ENCODE results near the gene CPNE2. TPM values are rescaled to one million over a fixed set of nuclear protein-coding genes. Genes with fewer than 3 reads are reported as not detected.

CPNE2 gene
- total and polyA plus RNA-seq, 4 donors, result 6.8 to 14.6 (median 11.0) TPM

DNA sequence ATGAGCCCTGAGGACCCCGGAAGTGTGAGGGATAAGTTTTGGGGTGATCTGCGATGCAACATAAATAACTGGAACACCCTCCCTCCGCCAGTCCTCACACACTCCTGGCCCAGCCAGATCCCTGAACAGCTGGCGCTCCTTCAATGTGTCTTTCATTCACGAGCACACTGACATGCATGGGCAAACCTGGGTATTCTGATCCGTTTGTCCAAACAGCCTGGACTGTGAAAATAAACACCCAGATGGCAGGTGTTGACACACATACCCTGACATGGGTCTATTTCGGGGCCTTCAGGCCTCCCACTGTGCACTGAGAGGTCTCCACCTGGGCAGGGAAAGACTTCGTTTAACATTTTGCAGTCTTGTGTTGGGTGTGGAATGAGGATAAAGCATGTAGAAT lies 3.0 kb upstream of the CPNE2 start:
- Histone ChIP-seq H3K27me3 (ENCODE audit: control insufficient read depth in 4 of 4, insufficient read depth in 4 of 4, low read length in 3 of 4) (no peaks in the 10 kb centered on the region), H3K9ac (ENCODE audit: low read depth in 1 of 2, low read length in 2 of 2) (no peak overlapping the region), H3K4me3 (ENCODE audit: low read depth in 1 of 3, low read length in 3 of 3) (no peak overlapping the region), H3K4me1 (ENCODE audit: control insufficient read depth in 4 of 4, insufficient read depth in 4 of 4, low read length in 3 of 4) (peaks cover 6 to 19% (median 12%) of the 10 kb centered on the region in 4 donors), H3K9me3 (ENCODE audit: control insufficient read depth in 4 of 4, low read length in 3 of 4) (no peaks in the 10 kb centered on the region), H3K36me3 (ENCODE audit: control insufficient read depth in 4 of 4, insufficient read depth in 3 of 4, low read depth in 1 of 4, low read length in 3 of 4) (no peaks in the 10 kb centered on the region), H3K27ac (ENCODE audit: low read depth in 1 of 2, low read length in 2 of 2) (no peak overlapping the region)
- 90% methylated on average over 8 of the region's 8 CpGs for WGBS
- TF ChIP-seq RXRA (IDR thresholded peaks at IDR 0.05) (no peak), HNF4G (IDR thresholded peaks at IDR 0.05) (no peak), ZBTB33 (IDR thresholded peaks at IDR 0.05) (no peak), YY1 (IDR thresholded peaks at IDR 0.05) (no peak), FOXA2 (IDR thresholded peaks at IDR 0.05) (no peak)
- DNase-seq (ENCODE audit: low spot score), result no peak

DNA sequence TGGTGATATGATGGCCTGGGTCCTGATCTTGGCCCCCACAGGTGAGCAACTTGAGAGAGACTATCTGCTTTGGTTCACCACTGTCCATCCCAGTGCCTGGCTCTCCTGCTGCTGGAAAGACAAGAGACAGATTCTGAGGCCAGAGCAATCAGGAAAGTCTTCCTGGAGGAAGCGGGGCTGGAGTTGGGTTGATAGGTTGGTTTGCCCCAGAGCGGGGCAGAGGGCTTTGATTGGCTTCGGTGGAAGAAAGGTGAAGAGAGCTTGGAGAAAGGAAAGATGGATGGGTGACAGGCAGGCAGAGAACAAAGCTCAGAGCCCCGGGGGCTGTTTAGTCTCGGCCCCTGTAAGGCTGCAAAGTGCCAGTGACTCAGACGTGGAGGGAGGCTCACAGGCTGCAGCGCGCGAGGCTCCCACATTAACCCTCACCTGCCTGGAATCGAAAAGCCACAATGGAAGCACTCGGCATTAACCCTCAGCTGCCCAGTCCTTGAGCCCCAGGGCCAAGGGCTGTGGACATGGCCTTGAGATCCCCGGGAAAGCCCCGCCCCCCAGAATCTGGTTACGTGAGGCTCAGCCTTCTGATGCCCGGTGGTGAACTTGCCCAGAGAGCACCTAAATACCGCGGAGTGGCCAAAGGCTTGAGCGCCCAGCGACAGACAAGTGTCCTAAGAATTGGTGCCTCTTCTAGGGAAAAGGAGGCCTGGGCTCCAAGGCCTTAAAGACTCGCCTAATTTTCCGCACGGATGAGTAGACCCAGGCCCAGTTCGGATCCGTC lies 996 bp upstream of the CPNE2 start:
- peak overlapping the region in 1 of 3 donors; percentile 88 for H3K4me3 ChIP-seq (ENCODE audit: low read depth in 1 of 3, low read length in 3 of 3)
- H3K9me3 ChIP-seq (ENCODE audit: control insufficient read depth in 4 of 4, low read length in 3 of 4), result no peaks in the 10 kb centered on the region
- no peak for DNase-seq (ENCODE audit: low spot score)
- TF ChIP-seq, protein P1, sequence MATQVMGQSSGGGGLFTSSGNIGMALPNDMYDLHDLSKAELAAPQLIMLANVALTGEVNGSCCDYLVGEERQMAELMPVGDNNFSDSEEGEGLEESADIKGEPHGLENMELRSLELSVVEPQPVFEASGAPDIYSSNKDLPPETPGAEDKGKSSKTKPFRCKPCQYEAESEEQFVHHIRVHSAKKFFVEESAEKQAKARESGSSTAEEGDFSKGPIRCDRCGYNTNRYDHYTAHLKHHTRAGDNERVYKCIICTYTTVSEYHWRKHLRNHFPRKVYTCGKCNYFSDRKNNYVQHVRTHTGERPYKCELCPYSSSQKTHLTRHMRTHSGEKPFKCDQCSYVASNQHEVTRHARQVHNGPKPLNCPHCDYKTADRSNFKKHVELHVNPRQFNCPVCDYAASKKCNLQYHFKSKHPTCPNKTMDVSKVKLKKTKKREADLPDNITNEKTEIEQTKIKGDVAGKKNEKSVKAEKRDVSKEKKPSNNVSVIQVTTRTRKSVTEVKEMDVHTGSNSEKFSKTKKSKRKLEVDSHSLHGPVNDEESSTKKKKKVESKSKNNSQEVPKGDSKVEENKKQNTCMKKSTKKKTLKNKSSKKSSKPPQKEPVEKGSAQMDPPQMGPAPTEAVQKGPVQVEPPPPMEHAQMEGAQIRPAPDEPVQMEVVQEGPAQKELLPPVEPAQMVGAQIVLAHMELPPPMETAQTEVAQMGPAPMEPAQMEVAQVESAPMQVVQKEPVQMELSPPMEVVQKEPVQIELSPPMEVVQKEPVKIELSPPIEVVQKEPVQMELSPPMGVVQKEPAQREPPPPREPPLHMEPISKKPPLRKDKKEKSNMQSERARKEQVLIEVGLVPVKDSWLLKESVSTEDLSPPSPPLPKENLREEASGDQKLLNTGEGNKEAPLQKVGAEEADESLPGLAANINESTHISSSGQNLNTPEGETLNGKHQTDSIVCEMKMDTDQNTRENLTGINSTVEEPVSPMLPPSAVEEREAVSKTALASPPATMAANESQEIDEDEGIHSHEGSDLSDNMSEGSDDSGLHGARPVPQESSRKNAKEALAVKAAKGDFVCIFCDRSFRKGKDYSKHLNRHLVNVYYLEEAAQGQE (IDR thresholded peaks at IDR 0.05), result no peak
- no peak for TF ChIP-seq FOXA1 (IDR thresholded peaks at IDR 0.05)
- no peak for TF ChIP-seq HNF4G (IDR thresholded peaks at IDR 0.05)
- no peak for TF ChIP-seq HNF4A (conservative IDR thresholded peaks at IDR 0.05)
- no peak for TF ChIP-seq NR2F2 (IDR thresholded peaks at IDR 0.05)
- no peak overlapping the region for H3K27ac ChIP-seq (ENCODE audit: low read depth in 1 of 2, low read length in 2 of 2)
- peak overlapping the region in 1 of 2 donors; percentile 65 for H3K9ac ChIP-seq (ENCODE audit: low read depth in 1 of 2, low read length in 2 of 2)
- H3K4me1 ChIP-seq (ENCODE audit: control insufficient read depth in 4 of 4, insufficient read depth in 4 of 4, low read length in 3 of 4), result peaks cover 6 to 19% (median 10%) of the 10 kb centered on the region in 4 donors
- no peaks in the 10 kb centered on the region for H3K27me3 ChIP-seq (ENCODE audit: control insufficient read depth in 4 of 4, insufficient read depth in 4 of 4, low read length in 3 of 4)
- H3K36me3 ChIP-seq (ENCODE audit: control insufficient read depth in 4 of 4, insufficient read depth in 3 of 4, low read depth in 1 of 4, low read length in 3 of 4), result no peaks in the 10 kb centered on the region
- 31% methylated on average over 24 of the region's 24 CpGs for WGBS

DNA sequence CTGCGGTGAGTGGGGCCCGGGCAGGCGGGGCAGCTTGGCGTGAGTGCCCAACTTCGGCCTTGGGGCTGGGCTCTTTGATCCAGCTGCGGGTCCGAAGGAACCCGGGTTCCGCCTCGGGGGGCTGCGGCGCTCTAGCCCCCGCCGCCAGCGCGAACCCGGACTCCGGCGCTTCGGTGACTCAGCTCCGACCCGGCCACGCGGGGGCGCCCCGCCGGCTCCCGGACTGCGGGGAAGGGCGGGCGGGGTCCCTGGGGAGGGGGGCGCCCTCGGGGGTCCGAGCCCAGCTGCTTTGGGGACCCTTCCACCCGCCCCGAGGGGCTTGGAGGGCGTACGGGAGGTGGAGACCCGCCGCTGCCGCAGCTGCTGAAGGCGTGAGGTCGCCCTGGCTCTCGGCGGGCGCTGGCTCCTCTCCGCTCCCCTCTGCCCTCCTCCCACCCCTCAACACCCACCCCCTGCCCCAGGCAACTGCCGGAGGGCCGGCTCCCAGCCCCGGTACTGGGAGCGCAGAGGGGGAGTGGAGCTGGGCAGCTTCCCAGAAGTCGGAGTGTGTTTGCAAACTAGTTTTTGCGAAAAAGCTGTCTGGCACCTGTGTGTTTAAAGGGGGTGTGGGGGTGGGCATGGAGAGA lies 516 bp downstream of the CPNE2 start:
- DNase-seq (ENCODE audit: low spot score), result peak; percentile 44
- Histone ChIP-seq H3K27me3 (ENCODE audit: control insufficient read depth in 4 of 4, insufficient read depth in 4 of 4, low read length in 3 of 4) (no peaks in the 10 kb centered on the region), H3K4me1 (ENCODE audit: control insufficient read depth in 4 of 4, insufficient read depth in 4 of 4, low read length in 3 of 4) (peaks cover 6 to 19% (median 10%) of the 10 kb centered on the region in 4 donors), H3K4me3 (ENCODE audit: low read depth in 1 of 3, low read length in 3 of 3) (peak overlapping the region; percentile 18 to 88 (median 55)), H3K36me3 (ENCODE audit: control insufficient read depth in 4 of 4, insufficient read depth in 3 of 4, low read depth in 1 of 4, low read length in 3 of 4) (no peaks in the 10 kb centered on the region), H3K9me3 (ENCODE audit: control insufficient read depth in 4 of 4, low read length in 3 of 4) (no peaks in the 10 kb centered on the region), H3K9ac (ENCODE audit: low read depth in 1 of 2, low read length in 2 of 2) (no peak overlapping the region), H3K27ac (ENCODE audit: low read depth in 1 of 2, low read length in 2 of 2) (no peak overlapping the region)
- TF ChIP-seq, protein P1 (IDR thresholded peaks at IDR 0.05), result no peak
- no peak for TF ChIP-seq HNF4G (IDR thresholded peaks at IDR 0.05)
- TF ChIP-seq RXRA (IDR thresholded peaks at IDR 0.05), result no peak
- TF ChIP-seq, protein P2, sequence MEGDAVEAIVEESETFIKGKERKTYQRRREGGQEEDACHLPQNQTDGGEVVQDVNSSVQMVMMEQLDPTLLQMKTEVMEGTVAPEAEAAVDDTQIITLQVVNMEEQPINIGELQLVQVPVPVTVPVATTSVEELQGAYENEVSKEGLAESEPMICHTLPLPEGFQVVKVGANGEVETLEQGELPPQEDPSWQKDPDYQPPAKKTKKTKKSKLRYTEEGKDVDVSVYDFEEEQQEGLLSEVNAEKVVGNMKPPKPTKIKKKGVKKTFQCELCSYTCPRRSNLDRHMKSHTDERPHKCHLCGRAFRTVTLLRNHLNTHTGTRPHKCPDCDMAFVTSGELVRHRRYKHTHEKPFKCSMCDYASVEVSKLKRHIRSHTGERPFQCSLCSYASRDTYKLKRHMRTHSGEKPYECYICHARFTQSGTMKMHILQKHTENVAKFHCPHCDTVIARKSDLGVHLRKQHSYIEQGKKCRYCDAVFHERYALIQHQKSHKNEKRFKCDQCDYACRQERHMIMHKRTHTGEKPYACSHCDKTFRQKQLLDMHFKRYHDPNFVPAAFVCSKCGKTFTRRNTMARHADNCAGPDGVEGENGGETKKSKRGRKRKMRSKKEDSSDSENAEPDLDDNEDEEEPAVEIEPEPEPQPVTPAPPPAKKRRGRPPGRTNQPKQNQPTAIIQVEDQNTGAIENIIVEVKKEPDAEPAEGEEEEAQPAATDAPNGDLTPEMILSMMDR (IDR thresholded peaks at IDR 0.05; ENCODE audit: low read depth, low read length, missing input control), result peak; percentile 24
- under 1% methylated on average over 53 of the region's 53 CpGs for WGBS
